ENCODE measurements around the gene PSMC6.

GRCh38 chr14:52740751-52741150 lies 33.8 kb downstream of the PSMC6 start:
- no peak for TF ChIP-seq EZH2 (conservative IDR thresholded peaks at IDR 0.05; ENCODE audit: low read depth, low read length)
- no peak for TF ChIP-seq ASH2L (IDR thresholded peaks at IDR 0.05; ENCODE audit: insufficient read length, low read depth, low read length)
- TF ChIP-seq POLR2A (IDR thresholded peaks at IDR 0.05; ENCODE audit: insufficient read depth in 1 of 2, low read depth in 2 of 2, low read length in 2 of 2): no peak
- TF ChIP-seq ZNF407 (CRISPR knock-in tag; IDR thresholded peaks at IDR 0.05; ENCODE audit: not compliant biosample characterization): no peak
- TF ChIP-seq HDAC2 (CRISPR knock-in tag; IDR thresholded peaks at IDR 0.05): no peak
- no peak for TF ChIP-seq FOXM1 (CRISPR knock-in tag; IDR thresholded peaks at IDR 0.05)
- TF ChIP-seq PCBP2 (optimal IDR thresholded peaks at IDR 0.05; ENCODE audit: low read depth, low read length, poor library complexity, severe bottlenecking): no peak
- TF ChIP-seq ZNF33B (CRISPR knock-in tag; IDR thresholded peaks at IDR 0.05): no peak
- no peak for TF ChIP-seq ATF2 (CRISPR knock-in tag; IDR thresholded peaks at IDR 0.05)

All from HepG2 (cell line).